Activated CD8-positive, alpha-beta memory T cell treated with anti-CD3 and anti-CD28 coated beads, Interleukin-2, amount 50 U/mL, for 48 hours (primary cell): Measurements from ENCODE around the gene EXOC5.

Source experiments
- DNase-seq: peaks from one replicate; pipeline ENCODE4 v3.0.0-alpha.2; 2020

EXOC5 gene, protein sequence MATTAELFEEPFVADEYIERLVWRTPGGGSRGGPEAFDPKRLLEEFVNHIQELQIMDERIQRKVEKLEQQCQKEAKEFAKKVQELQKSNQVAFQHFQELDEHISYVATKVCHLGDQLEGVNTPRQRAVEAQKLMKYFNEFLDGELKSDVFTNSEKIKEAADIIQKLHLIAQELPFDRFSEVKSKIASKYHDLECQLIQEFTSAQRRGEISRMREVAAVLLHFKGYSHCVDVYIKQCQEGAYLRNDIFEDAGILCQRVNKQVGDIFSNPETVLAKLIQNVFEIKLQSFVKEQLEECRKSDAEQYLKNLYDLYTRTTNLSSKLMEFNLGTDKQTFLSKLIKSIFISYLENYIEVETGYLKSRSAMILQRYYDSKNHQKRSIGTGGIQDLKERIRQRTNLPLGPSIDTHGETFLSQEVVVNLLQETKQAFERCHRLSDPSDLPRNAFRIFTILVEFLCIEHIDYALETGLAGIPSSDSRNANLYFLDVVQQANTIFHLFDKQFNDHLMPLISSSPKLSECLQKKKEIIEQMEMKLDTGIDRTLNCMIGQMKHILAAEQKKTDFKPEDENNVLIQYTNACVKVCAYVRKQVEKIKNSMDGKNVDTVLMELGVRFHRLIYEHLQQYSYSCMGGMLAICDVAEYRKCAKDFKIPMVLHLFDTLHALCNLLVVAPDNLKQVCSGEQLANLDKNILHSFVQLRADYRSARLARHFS

GRCh38 chr14:57268161-57269069 is at the start of gene EXOC5, which contains the start of gene AP5M1:
EXOC5 (minus strand) TSS chr14:57268905; CDS start chr14:57268648, 257 bp downstream.
AP5M1 (plus strand) TSS chr14:57268971; CDS start chr14:57269315, 344 bp downstream.
- DNase-seq, result peak; percentile 94

DNA sequence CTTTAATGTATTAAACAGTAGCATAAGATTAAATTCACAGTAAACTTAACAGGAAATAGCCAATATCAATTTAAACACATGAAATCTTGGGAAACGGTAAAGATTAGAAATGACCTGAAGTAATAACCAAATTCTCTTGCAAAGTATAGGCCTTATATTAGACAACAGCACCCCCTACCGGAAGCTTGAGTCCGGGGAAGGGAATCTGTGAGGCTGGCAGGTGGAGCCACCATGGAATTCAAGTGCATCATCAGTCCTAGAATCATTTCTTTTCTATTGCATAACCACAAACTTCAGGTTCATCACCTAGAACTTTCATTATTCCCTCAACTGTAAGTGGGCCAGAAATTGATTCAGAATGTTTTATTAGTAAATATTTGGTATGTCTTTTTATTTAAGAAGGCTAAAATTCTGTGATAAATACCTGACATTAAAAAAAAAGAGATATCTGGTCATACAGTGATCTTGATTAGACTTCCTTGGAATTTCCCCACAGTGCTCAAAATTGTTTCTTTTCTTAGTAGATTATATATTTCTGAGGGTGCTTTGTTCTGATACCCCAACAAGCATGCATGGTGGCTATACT is 48.6 kb upstream of the EXOC5 start:
- DNase-seq, result peak; percentile 82

- DNase-seq, result no peak
Measured at GRCh38 chr14:57314396-57315089, 45.8 kb upstream of the EXOC5 start.

DNA sequence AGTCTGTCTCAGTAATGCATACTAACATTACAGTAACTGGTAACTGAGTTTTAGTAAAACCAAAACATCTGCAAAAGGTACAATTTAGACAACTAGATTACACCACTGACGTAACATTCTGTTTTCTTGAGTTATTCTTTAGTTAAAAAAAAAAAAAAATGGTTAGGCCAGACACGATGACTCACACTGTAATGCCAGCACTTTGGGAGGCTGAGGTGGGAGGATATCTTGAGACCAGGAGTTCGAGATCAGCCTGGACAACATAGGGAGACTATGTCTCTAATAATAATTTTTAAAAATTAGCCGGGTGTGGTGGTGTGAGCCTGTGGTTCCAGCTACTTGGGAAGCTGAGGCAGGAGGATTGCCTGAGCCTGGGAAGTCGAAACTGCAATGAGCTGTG is 34.2 kb upstream of the EXOC5 start:
- DNase-seq, result no peak

DNA sequence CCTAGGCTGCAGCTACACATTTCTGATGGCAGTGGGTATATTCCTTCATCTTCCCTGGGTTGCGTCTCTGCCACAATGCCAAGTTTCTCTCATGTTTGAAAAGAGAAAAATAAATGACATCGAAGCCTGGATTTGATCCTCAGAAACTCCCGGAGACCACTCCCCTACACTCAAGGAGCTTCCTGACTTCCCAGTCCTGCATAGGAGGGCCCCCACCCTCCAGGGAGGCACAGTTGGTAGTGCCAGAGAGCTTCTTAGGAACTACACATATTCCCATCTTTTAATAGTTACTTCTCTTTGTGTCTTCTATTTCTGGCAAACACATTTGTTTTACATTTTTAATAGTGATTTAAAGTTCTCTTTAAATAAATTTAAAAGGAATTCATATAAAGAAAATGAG is 30.8 kb upstream of the EXOC5 start:
- no peak for DNase-seq

- DNase-seq, result no peak
Measured at GRCh38 chr14:57297852-57298251, 29.1 kb upstream of the EXOC5 start.

- no peak for DNase-seq
Measured at GRCh38 chr14:57295239-57295638, 26.5 kb upstream of the EXOC5 start.

GRCh38 chr14:57293866-57294837 is 25.4 kb upstream of the EXOC5 start:
- no peak for DNase-seq

DNA sequence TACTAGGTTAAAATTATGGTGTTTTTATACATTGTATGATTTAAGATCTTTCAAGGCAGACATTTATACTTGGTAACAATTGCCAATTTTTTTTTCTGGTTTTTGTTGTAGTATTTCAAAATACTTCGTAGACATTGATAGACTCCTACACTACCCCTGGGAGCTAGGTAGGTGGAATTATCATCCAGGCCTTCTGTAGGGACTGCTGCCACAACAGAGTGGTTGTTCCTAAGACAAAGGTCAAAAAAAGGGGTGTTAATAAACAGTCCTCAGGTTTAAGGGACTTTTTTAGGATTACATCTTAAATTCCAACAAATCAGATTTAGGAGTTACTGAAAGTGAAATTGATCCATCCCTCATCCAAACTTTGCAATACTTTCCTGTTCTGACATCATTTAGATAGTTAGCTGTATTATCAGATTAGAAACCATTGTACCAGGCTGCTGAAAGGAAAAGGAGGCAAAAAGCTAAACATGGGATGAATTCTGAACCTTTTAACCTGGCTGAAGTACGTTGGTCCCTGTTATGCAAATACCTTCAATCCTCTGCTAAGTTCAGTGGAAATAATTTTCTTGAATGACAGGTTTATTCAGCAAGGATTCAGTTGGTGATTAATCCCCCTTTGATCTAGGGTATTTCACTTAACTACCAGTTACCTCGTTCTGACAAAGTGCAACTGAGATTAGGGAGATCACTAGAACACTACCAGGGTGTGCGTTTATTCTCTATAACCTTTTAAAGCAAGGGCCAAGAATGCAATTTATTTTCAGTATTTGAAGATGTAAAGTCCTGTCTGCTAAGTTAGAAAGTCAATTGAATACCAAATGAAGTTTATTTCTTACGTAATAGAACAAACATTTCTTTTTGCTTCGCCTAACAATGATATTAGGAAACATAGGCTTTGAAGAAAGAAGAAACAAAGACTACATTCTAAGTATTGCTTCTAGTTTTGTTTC is 23.3 kb upstream of the EXOC5 start:
- no peak for DNase-seq

DNA sequence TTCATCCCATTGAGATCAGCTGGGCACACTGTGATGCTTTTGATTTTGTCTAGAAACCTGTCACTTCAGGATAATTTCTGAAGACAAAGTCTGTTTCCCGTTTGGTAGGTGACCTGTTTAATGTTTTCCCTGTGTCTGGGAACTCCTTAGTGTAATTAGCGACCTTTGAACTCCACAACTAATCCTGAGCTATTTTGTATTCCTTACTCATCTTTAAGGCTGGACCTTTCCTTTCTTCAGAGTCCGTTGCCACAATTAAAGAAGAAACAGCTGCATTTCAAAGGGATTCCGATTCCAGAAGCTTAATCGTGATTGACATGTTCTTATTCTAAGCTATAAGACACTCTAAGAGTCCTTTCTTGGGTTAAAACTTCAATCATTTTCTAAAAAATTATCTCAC is 22.0 kb upstream of the EXOC5 start:
- DNase-seq, result no peak

- DNase-seq, result no peak
Measured at GRCh38 chr14:57287745-57288144, 19.0 kb upstream of the EXOC5 start.

GRCh38 chr14:57277062-57277461 is 8.4 kb upstream of the EXOC5 start:
- DNase-seq, result no peak

- no peak for DNase-seq
Measured at GRCh38 chr14:57275023-57275664, 6.4 kb upstream of the EXOC5 start.

DNA sequence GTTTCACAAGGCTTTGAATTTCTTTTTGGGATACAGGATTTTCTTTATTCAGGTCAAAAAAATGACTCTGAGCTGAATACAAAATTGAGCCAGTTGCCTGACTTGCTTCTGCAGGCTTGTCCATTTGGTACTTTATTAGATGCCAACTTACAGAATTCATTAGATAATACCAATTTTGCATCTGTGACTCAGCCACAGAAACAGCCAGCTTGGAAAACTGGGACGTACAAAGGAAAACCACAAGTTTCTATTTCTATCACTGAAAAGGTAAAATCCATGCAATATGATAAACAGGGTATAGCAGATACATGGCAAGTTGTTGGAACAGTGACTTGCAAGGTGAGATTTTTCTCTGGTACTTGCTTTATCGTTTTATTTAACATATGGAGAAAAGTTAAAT is 5.8 kb upstream of the EXOC5 start:
- no peak for DNase-seq

- DNase-seq, result no peak
Measured at GRCh38 chr14:57273236-57273635, 4.5 kb upstream of the EXOC5 start.

GRCh38 chr14:57266065-57266464 is 2.6 kb downstream of the EXOC5 start:
- DNase-seq, result no peak

DNA sequence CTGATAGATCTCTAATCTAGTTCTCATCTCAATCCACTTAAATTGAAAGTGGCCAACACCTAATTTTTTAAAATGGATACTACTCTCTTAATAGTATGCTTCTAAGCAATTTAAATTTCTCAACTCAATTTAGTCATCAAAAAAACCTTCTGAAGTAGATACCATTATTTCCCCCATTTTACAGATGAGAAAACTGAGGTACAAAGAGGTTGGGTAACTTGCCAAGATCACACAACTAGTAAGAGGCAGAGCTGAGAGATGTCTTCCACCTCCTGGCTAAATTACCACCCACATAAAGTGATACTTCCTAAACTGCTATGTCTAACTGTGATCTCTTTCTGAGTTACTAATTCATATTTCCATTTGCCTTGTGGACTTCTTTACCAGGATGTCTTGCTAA is 6.6 kb downstream of the EXOC5 start:
- DNase-seq, result no peak

DNA sequence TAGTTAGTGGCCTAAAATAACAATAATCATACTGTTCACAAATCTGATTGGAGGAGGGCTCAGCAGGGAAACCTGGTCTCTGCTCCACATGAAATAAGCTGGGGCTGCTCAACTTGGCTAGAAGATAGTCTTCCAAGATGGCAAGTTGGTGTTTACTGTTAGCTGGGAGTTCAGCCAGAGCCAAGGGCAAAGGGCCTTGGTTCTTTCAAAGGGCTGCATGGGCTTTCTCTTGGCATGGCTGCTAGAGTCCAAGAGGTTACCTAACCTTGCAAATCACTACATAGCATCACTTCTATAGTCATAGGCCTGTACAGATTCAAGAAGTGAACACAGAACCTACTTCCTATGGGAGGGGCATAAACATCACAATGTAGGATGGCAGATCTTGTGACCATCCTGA is 7.1 kb downstream of the EXOC5 start:
- DNase-seq, result no peak

- DNase-seq, result no peak
Measured at GRCh38 chr14:57259672-57260071, 9.0 kb downstream of the EXOC5 start.
